Left kidney (tissue), 2 donors: ENCODE data around the gene TAF10. TPM values are rescaled to one million over a fixed set of nuclear protein-coding genes. Genes with fewer than 3 reads are reported as not detected.

Source experiments
- DNase-seq: peaks from one replicate; pipeline ENCODE4 v3.0.0-alpha.2; 2013
- polyA plus RNA-seq: library from polyadenylated mRNA; unstranded; fragments of 120-200 nt; gene quantifications from one replicate; pipeline ENCODE4 v1.2.1, GENCODE V29; 2013; ENCODE audit not compliant: insufficient read length

Gene TAF10
- polyA plus RNA-seq, 1 donor, result 67.1 TPM

DNA sequence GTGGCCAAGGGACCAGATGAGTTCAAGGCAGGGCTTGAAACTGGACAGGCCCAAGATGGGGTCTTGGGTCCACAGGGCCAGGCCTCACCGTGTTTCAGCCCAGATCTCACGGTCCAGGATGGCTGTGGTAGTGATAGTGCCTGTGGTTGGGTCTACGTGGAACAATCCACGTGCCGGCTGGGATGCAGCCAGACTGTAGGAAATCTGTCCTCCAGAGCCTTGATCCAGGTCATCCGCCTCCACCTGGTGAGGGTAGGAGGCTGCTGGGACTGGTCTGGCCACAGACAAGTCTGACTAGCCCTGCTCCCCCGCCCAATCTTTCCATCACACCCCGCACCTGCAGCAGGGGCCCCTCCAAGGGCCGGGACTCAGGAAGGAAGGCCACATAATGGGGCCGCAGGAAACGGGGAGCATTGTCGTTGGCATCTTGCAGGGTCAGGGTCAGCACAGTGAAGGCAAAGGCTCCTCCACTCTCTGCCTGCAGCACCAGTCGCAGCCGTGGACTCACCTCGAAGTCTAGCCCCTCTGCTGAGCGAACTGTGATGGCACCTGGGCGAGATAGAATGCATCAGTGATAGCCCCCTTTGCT lies 13.9 kb upstream of the TAF10 start:
- no peak for DNase-seq

DNA sequence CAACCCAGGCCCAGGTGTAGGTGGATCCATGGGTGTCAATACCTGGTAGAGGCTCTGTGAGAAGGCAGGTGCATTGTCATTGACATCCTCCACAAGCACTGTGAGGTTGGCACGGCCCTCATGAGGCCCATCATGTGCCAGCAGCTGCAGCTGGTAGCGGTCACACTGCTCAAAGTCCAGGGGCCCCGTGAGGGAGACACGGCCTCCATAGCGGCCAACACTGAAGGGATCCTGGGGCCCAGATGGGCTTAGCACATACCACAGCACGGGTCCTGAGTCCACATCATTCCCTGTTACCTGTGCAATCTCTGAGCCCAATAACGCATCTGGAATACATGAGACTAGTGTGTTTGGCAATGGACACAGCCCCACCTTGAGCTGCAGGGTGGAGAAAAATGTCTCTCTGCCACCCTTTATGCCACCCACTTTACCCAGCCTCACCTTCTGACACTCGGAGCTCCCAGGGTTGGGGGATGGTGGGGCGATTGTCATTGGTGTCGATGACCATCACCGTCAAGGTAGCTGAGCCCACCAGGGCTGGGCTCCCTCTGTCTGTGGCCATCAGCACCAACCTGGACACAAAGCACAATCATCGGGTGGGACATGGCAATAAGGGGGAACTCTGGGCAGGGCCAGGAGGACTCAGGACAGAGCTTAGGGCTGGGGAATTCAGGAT lies 13.3 kb upstream of the TAF10 start:
- DNase-seq, result no peak

- DNase-seq, result no peak
Observed at GRCh38 chr11:6623391-6624363, 11.7 kb upstream of the TAF10 start.

DNA sequence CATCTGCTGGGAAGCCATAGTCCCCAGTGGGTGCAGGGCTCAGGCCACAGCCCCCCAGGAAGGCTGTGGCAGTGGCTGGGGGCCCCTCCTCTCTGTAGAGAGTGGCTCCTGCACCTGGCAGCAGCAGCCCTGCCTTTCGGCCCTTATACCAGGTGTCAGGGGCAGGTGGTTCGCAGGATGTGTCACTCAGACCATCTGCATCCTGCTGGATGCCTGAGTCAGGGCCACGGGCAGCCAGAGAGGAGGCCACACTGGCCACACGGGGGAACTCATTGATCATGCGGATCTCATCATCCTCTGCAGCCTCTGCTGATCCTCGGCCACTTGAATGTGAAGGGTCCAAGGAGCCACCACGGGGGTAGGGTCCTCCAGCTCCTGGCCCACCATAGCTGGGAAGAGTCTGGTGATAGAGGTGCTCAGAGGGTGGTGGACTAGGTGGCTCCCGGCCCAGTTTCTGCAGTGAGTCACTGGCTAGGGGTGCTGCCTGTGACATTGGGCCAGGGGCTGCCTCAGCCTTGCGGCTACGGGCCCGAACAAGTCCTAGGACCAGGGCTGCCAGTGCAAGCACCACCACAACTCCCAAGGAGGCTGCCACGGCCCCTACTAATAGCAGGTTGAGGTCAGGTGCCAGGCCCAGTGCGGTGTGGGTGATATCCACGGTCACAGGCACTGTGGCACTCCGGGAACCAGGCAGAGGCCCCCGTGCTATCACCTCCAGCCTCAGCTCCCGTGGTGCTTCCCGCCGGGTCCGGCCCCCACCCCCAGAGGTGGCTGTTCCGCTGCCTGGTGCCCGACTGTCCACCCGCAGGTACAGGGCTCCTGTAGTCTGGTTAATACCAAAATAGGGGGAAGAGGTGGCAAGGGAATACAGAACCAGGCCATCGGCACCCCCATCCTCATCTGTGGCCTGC lies 10.5 kb upstream of the TAF10 start:
- DNase-seq, result no peak

- no peak for DNase-seq
Observed at GRCh38 chr11:6621711-6622211, 9.7 kb upstream of the TAF10 start.

- no peak for DNase-seq
Observed at GRCh38 chr11:6620636-6621035, 8.6 kb upstream of the TAF10 start.

DNA sequence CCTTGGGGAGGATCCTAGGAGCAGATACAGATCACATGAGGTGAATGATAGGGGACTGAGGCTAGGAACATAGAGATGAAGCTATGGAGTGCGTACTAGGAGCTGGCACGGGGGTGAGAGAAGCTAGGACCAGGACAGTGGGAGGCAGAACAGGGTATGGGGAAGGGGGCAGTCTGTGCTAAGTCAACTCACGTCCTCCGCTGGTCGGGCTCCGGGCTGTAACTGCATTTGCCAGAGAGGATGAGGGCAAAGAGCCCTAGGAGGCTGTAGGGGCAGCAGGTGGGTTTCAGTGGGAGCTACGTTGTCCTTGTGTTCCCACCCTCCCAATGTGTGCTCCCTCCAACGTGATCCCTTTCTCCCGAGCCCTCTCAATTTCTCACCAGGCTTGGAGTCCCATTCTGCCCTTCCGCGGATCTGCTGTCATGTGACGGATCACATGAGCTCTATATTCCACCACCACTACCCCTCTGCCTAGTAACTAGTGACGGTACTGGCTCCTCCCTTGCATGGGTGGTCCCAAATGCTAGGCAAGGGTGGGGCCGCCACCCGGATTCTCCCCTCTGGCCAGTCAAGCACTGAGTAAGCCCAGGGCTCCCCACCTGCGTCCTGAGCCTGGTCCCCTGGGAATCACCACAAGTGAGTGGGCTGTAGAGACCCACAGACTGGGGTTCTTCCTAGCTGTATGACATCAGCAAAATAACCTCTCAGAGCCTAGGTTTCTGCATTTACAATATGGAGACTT lies 7.2 kb upstream of the TAF10 start, which contains the start of gene TPP1:
TSS of gene TPP1 (minus strand) at position 419 of the 742 bp plus-strand sequence. CDS start at position 397, 22 bp downstream.
- peak; percentile 94 for DNase-seq

DNA sequence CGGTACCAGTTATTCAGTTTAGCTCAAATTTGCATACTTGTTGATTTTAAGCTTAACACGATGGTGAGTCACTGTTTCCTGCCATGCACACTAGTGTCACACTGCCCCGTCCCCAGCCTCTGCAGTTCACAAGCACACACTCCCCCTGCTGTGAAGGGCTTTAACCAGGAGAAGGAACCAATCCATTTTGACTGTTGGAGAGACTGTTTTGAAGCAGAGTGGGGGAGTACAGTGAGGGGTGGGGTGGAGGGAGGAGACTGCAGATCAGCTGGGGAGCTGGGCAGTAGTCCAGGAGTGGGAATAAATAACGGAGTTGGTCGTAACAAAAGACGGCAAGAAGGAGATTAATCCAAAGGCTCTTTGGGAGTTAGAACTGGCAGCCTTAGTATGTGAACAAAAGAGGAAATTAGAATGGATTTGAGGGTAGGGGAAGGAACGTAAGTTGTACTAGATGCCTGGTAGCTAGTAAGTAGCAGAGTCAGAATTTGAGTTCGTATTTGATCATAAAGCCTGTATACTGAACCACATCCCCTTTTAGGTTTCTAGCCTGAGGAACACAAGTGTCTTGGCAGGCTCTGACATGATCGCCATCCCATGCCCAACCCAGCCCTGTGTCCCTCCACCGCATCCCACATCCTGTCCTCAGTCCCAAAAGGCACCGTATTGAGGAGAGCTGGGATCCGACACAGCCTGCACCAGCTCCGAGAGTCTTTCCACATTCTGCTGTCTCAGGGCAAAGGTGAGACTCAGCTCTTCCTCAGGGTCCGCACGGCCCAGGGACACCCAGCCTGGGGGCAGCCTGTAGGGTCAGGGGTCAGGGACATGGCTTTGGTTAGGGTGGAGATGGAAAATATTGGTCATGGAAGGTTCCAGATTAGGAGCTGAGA lies 6.3 kb upstream of the TAF10 start:
- peak; percentile 72 for DNase-seq

GRCh38 chr11:6617315-6617781 lies 5.3 kb upstream of the TAF10 start:
- no peak for DNase-seq

DNA sequence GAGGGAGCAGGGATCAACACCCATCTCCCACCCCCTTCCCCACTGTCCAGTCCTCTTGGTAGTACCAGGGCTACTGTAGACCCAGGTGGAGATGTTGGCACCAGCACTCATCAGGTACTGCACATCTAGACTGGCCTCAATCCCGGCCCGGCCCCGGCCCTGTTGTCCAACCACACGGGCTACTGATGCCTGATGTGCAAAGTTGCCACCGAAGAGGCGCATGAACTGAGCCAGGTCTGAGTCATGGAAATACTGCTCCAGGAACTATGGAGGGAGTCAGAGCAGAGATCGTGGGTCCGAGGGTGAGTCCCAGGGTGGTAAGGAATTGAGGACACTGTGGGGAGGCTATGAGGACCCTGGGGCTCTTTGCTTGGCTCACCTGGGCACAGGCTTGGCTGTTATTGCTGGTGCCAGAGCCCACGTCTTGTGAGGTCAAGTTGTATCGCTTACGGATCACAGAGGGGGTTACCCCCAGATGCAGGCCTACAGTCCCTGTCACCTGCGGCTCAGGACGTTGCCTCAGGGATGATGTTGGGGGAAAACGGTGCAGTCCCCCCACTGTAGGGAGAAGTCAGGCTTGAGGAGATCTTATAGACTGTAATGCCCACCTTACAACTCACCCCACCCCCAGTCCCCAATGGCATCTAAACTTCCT lies 4.7 kb upstream of the TAF10 start:
- DNase-seq, result no peak

GRCh38 chr11:6615882-6616585 lies 4.0 kb upstream of the TAF10 start:
- no peak for DNase-seq

DNA sequence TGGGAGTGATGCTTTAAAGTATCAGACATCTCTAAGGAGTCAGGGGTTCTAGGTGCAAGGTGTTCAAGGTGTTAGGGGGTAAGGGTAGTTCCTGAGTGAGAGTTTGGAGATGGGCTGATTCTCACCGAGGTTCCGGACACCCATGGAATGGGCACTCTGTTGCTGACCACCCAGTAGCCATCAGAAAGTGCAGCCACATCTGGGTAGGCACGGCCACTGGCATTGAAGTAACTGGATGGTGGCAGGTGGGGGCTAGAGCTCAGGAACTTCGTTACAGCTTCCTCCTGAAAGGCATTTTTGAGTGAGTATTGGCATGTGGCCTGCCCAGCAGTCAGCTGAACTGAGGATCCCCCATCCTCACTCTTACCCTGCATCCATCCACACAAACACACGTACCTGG lies 3.0 kb upstream of the TAF10 start:
- no peak for DNase-seq

DNA sequence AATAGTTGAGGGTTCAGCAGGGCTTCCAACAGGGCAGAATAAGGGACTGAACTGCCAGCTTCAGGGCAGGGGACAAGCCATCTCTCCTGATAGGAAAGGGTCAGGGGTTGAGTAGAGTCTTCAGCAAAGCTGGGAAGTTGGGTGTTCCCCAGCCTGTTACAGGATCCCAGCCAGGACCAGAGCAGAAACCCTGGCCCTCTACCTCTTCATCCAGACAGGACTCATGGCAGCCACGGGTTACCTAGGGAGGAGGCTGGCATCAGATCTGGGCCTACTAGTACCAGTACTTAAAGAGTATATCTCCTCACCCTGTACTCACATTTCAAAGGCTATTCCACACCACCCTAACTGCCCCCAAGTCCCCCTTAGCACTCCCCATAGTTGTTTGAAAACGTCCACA lies 2.4 kb upstream of the TAF10 start:
- no peak for DNase-seq

DNA sequence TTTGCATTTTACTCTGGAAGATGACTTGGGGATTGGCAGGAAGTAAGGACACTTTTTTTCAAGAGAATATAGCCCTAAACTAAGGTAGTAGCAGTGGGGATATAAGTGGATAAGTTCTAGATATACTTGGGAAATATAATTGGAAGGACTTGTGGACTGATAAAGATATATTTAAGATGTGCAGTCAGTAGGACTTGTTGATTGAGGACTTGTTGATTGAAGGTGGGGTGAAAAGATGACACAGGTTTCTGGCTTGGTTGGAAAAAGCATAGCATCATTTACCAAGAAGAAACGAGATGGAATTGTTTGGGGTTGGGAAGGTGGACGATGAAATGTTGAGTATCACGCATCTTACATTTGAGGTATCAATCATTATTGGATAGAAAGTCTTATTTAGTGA lies 1.5 kb upstream of the TAF10 start:
- no peak for DNase-seq

GRCh38 chr11:6611963-6612212 lies 128 bp downstream of the TAF10 start:
- DNase-seq, result no peak

DNA sequence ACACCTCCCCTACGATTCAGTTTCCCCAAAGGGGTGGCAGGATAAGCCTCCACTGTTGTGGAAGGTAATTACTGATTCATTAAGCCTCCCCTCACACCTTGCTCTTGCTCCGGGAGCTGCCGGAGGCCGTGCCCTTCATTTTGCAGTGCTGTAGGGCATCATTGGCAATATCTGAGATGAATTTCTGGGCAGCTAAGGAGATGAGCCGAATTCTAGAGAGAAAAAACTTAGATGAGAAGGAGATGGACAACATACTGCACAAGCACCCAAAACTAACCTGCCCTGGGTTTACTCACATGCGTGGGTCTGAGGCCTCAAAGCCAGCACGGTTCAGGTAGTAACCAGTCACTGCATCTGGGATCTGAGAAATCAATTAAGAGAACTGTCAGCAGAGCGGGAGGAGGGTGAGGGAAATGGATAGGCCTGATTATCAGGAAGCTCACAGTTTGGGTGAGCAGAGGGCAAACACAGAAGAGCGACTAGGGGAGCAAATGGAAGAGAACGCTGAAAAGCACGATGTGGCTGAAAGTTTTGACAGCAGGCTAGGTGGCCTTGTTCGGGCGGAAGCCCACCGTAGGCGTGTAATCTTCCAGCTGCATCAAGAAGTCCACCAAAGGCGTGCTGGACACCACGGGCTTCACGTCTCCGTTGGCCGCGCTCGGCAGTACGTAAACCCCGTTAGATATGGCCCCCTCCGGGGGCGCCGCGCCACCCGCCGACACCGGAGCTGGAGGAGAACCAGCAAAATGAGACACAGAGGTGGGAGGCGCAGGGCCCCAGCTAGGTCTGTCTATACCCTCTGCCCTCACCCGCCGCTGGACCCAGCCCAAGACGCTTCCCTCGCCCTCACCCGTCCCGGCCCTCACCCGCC lies 689 bp downstream of the TAF10 start:
- DNase-seq, result no peak

- no peak for DNase-seq
Observed at GRCh38 chr11:6610591-6610990, 1.4 kb downstream of the TAF10 start.
